ENCODE results near the gene APIP.

The APIP gene

GRCh38 chr11:34916015-34916842, at the start of gene APIP, which contains the start of gene PDHX:
TSS of gene APIP (minus strand) at chr11:34916379. CDS start at chr11:34916284, 95 bp downstream.
TSS of gene PDHX (plus strand) at chr11:34916618. CDS start at chr11:34916656, 38 bp downstream.
- DNase-seq, result peak; percentile 88 to 98 (median 95)

- no peak for DNase-seq
Measured at GRCh38 chr11:34964610-34965331, 48.6 kb upstream of the APIP start.

DNA sequence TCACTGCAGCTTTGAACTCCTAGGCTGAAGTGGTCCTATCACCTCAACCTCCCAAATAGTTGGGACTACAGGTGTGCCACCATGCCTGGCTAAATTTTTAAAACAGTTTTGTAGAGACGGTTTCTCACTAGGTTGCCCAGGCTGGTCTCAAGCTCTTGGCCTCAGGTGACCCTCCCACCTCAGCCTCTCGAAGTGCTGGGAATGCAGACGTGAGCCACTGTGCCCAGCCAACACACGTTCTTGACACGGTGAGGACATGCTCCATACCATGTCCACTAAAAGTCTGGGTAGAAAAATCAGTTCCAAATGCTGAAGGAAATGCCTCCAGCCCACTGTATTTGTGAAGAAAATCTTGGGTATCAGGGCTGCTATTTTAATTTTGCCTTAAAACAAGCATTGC, 47.2 kb upstream of the APIP start:
- no peak for DNase-seq

- no peak for DNase-seq
Measured at GRCh38 chr11:34962034-34962433, 45.9 kb upstream of the APIP start.

DNA sequence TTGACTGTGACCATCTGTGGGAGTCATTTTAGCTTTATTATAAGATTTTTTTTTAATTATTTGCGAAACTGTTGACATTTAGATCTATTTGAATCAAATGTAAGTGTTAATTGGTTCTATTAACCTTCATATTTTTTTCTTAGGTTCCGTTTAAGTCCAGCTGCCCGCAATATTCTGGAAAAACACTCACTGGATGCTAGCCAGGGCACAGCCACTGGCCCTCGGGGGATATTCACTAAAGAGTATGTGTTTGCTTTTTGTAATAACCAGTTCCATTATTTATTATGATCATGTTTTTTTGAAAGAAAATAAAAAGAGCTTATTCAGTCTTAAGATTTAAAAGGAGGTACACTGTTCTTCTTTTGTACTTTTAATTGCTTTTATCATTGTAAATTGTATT, 44.1 kb upstream of the APIP start:
- DNase-seq, result no peak

DNA sequence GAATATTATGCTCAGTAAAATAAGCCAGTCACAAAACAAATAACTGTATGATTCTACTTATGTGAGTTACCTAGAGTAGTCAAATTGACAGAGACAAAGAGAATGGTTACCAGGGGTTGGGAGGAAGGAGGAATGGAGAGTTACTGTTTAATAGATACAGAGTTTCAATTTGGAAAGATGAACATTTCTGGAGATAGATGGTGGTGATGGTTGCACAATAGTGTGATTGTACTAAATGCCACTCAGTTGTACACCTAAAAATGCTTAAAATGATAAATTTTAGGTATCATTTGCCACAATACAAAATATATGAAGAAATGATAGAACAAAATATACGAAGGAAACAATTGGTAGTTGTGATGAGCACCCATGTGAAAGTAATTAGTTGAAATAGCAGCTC, 43.6 kb upstream of the APIP start:
- no peak for DNase-seq

DNA sequence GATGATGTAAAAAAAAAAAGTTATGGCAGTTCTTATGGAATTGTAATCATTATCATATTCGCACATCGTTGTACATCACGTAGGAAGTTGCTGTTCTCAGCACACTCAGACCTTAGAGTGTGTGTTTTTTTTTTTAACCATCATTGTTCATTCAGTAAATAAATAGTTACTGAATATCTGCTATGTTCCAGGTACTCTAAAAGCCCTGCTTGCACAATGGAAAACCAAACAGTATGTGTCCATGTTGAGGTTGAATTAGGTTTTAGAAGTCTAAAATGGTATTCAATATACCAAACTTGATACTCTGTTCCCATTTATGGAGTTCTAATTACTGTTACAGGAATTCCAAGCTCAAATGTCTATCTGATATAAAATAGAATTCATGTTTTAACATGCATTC, 41.4 kb upstream of the APIP start:
- no peak for DNase-seq

DNA sequence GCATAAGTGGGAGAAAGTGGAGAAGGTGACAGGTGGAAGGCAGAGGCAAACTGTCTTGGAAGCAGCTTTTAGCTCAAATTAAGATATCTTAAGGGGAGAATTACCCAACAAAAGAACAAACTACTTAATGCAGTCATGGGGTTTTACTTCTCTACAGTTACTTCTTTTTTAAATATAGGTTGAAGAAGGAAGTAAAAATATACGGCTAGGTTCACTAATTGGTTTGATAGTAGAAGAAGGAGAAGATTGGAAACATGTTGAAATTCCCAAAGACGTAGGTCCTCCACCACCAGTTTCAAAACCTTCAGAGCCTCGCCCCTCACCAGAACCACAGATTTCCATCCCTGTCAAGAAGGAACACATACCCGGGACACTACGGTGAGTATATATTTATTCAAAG, 41.0 kb upstream of the APIP start:
- no peak for DNase-seq

- DNase-seq, result no peak
Measured at GRCh38 chr11:34953955-34954354, 37.8 kb upstream of the APIP start.

DNA sequence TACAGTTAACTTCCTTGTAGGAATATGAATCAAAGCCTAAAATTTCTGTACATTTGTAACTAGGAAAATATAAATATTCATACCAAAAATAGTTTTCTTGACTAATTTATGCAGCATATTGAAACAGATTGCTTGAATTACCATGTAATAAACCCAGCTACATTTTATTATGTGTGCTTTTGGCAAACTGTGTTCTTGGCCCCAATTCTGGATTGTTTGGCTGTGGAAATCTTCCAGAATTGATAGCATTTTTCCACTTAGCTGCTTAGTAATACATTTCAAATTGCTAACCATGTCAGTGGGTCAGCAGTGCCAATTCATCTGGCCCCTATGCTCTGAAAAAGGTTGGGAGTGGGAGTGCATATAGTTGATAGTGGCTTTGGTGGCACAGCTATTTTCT, 32.5 kb upstream of the APIP start:
- DNase-seq, result no peak

DNA sequence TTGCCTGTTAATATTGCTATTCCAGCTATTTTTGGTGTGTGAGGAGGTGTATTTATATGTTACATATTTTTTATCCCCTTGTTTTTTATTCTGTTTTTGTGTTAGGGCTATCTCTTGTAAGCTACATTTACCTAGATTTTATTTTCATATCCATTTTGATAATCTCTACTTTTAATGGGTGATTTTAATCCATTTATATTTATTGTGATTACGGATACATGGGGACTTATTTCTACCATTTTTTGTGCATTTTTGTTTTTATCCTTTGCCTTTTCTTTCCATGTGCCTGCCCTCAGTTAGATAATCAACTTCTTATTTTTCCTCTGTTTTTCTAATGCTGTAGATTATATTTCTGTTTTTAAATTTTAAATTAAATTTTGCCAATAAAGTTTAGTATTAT, 28.5 kb upstream of the APIP start:
- no peak for DNase-seq

DNA sequence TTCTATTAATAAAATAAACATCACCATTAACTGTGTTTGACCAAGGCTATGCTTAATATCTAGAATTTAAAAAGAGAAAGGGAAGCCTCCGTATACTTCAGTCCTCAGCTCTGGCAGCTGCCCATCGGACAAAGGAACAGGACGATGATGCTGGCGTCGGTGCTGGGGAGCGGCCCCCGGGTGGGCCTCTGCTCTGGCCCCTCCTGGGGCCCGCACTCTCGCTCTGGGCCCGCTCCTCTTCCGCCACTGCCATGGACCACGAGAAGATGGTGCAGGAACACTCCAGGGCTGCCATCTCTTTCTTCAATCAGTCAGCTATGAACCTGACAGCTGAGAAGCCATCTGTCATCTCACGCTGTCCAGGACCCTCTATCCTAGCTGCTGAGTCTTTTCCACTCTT, 25.5 kb upstream of the APIP start:
- DNase-seq, result no peak

DNA sequence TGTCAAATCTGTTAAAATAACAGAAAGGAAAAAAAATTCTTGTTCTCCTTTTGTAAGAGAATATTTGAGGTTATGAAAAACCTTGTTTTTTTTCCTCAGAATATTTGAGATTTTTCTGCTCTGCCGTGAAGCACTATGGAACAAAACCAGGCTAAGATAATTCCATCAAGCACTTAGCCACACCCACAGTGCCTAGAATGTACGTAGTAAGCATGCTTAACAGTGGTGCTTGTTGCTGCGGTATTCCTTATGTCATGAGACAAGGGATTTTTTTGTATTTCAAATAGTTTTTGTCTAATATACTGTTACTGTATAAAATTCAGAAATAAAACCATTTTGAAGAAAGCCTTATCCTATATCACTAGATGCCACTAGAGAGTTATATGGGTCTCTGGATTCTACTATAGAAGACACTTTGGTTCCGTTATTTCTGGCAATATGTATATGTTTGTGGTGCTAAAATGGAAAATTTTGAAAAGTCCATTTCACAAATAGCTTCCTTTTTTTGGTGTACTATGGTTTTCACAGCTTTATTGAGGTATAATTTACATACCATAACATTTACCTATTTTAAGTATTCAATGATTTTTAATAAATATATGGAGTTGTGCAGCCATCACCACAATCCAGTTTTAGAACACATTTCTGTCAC, 24.0 kb upstream of the APIP start:
- DNase-seq, result no peak

DNA sequence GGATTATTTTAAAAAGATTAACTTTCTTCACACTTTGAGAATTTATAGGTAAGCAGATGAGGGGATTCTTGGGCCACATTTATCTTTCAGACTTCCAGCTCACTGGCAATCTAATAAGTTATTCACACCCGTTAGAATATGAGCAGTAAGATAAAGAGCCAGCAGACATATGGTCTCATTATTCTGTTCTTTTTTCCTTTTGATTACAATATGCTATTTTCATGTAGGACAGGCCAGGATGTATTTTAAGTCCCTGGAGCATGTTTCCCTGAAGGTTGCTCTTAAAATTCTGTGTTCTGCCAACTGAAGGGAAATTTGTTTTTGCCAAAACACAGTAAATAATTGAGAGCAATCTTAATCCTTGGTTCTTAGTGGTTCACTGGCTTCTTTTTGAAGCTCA, 22.4 kb upstream of the APIP start:
- DNase-seq, result no peak

- no peak for DNase-seq
Measured at GRCh38 chr11:34936945-34937629, 20.9 kb upstream of the APIP start.

- DNase-seq, result no peak
Measured at GRCh38 chr11:34929794-34930763, 13.9 kb upstream of the APIP start.

- DNase-seq, result no peak
Measured at GRCh38 chr11:34928960-34929680, 12.9 kb upstream of the APIP start.

- DNase-seq, result no peak
Measured at GRCh38 chr11:34928268-34928959, 12.2 kb upstream of the APIP start.

- no peak for DNase-seq
Measured at GRCh38 chr11:34926831-34927132, 10.6 kb upstream of the APIP start.

- DNase-seq, result no peak
Measured at GRCh38 chr11:34926101-34926830, 10.1 kb upstream of the APIP start.
